ENCODE data around the gene SNRNP200.

The SNRNP200 gene

DNA sequence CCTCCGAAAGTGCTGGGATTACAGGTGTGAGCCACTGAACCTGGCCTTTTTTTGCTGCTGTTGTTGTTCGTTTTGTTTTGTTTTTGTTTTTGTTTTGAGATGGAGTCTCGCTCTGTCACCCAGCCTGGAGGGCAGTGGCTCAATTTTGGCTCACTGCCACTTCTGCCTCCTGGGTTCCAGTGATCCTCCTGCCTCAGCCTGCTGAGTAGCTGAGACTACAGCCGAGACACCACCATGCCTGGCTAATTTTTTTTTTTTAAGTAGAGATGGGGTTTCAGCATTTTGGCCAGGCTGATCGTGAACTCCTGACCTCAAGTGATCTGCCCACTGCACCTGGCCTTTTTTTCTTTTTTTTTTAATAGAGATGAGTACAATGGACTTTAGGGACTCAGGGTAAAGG is 61.5 kb downstream of the SNRNP200 start:
- Histone ChIP-seq H3K79me2 (ENCODE audit: insufficient read depth, low read depth) (no peaks in the 10 kb centered on the region), H3K27me3 (ENCODE audit: insufficient read depth, low read depth) (no peaks in the 10 kb centered on the region)
- TF ChIP-seq, protein P1, sequence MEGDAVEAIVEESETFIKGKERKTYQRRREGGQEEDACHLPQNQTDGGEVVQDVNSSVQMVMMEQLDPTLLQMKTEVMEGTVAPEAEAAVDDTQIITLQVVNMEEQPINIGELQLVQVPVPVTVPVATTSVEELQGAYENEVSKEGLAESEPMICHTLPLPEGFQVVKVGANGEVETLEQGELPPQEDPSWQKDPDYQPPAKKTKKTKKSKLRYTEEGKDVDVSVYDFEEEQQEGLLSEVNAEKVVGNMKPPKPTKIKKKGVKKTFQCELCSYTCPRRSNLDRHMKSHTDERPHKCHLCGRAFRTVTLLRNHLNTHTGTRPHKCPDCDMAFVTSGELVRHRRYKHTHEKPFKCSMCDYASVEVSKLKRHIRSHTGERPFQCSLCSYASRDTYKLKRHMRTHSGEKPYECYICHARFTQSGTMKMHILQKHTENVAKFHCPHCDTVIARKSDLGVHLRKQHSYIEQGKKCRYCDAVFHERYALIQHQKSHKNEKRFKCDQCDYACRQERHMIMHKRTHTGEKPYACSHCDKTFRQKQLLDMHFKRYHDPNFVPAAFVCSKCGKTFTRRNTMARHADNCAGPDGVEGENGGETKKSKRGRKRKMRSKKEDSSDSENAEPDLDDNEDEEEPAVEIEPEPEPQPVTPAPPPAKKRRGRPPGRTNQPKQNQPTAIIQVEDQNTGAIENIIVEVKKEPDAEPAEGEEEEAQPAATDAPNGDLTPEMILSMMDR (conservative IDR thresholded peaks at IDR 0.05; ENCODE audit: low read depth, low read length), result no peak

DNA sequence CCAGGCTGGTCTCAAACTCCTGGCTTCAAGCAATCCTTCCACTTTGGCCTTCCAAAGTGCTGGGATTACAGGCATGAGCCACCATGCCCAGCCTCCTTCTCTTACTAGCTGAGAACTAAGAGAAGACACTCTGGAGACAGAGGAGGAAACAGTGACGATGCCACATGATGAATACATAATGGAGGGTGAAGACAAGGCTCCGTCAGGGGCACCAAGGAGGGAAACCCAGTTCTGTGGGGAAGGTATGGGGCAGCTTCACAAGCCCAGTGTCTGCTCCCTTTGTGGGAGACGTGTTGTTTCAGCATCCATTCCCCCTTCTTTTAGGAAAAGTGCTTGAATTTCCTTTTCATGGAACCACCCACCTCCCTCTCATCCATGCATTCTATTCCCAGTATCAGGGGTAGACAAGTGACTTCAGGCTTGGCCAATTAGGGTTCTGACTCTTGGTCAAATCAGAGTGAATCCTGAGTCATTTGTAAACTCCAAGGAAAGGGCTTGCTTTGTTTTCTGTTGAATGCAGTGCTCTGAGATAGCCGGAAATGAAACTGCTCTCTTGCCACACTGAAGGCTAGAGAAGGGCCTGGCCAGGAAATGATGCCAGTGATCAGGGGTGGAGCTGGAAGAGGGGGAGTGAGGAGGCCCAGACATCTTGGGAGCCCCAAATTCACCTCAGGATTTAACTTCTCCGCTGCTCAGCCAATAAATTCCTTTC is 63.3 kb downstream of the SNRNP200 start:
- Histone ChIP-seq H3K27me3 (ENCODE audit: insufficient read depth, low read depth) (no peaks in the 10 kb centered on the region), H3K4me1 (ENCODE audit: low read depth, poor library complexity, severe bottlenecking) (peaks cover 28% of the 10 kb centered on the region), H4K20me1 (ENCODE audit: insufficient read depth) (no peaks in the 10 kb centered on the region), H2AFZ (ENCODE audit: low read depth) (peak overlapping the region; percentile 46), H3K27ac (peak overlapping the region; percentile 48; the same call in 1 of the 2 replicates), H3K4me2 (peak overlapping the region; percentile 53), H3K4me3 (IDR thresholded peaks at IDR 0.05; ENCODE audit: insufficient read depth, low read depth, low read length) (no peak overlapping the region), H3K9ac (no peak overlapping the region), H3K36me3 (ENCODE audit: insufficient read depth) (no peaks in the 10 kb centered on the region), H3K79me2 (ENCODE audit: insufficient read depth, low read depth) (no peaks in the 10 kb centered on the region)
- TF ChIP-seq, protein P1 (conservative IDR thresholded peaks at IDR 0.05; ENCODE audit: low read depth, low read length), result no peak

More for the DNA sequence above, 61.5 kb downstream of the SNRNP200 start:
- no peak overlapping the region for H3K9ac ChIP-seq
- H3K4me3 ChIP-seq (IDR thresholded peaks at IDR 0.05; ENCODE audit: insufficient read depth, low read depth, low read length), result no peak overlapping the region
- H3K27ac ChIP-seq, result no peak overlapping the region
- no peaks in the 10 kb centered on the region for H3K36me3 ChIP-seq (ENCODE audit: insufficient read depth)
- H3K4me2 ChIP-seq, result no peak overlapping the region
- H3K4me1 ChIP-seq (ENCODE audit: low read depth, poor library complexity, severe bottlenecking), result peaks cover 28% of the 10 kb centered on the region
- no peaks in the 10 kb centered on the region for H4K20me1 ChIP-seq (ENCODE audit: insufficient read depth)
- no peak overlapping the region for H2AFZ ChIP-seq (ENCODE audit: low read depth)

DNA sequence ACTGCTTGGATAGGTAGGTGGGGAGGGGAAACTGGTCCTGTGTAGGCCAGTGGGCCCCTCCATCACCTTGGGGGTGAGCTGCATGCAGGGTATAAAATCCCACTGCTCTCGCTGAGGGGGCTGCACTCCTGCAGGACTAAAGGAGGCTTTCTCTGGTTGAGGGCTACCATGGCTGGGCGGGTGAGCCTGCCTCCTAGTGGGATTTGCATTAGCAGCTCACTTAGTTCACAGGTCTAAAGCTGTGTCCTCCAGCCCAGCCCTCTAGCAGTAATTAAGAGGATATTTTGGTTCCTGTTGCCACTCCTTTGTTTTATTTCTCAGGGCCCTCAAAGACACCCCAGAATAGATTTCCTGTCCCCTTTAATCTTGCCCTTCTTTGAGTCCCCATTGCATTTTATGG is 64.1 kb downstream of the SNRNP200 start:
- Histone ChIP-seq H2AFZ (ENCODE audit: low read depth) (no peak overlapping the region), H3K27ac (no peak overlapping the region), H4K20me1 (ENCODE audit: insufficient read depth) (no peaks in the 10 kb centered on the region), H3K79me2 (ENCODE audit: insufficient read depth, low read depth) (no peaks in the 10 kb centered on the region), H3K4me2 (no peak overlapping the region), H3K36me3 (ENCODE audit: insufficient read depth) (no peaks in the 10 kb centered on the region), H3K4me3 (IDR thresholded peaks at IDR 0.05; ENCODE audit: insufficient read depth, low read depth, low read length) (no peak overlapping the region), H3K27me3 (ENCODE audit: insufficient read depth, low read depth) (no peaks in the 10 kb centered on the region), H3K9ac (no peak overlapping the region), H3K4me1 (ENCODE audit: low read depth, poor library complexity, severe bottlenecking) (peaks cover 28% of the 10 kb centered on the region)
- TF ChIP-seq, protein P1 (conservative IDR thresholded peaks at IDR 0.05; ENCODE audit: low read depth, low read length), result no peak

DNA sequence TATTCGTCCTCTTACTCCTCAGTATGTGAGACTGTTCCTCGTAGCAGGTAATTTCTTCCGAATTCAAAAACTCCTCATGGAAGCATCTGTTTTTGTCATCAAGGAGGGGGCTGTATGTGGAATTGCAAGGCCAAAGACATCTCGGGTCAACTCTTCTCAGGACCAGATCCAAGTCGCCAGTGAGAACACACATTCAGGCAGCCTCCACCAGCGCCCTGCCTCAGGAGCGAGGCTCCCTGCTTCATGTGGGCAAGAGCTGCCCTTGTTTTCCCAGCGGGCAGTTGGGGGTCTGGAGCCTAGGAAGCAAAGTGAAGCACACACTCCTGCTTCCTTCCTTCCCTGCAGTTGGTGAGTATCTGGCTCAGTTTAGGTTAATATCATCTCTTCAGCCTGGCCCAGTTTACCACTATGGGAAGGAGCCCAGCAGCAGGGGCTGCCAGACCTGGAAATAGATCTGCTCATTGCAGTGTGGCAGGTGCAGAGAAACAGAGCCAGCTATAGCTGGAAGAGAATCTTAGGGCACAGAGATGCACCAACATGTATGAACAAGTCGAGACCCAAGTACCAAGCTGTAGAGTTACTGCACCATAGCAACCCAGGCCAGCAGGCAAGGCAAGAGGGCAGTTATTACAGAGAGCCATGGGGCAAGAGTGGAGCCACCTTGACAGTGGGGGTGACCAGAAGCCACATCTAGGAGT is 64.9 kb downstream of the SNRNP200 start:
- Histone ChIP-seq H3K36me3 (ENCODE audit: insufficient read depth) (no peaks in the 10 kb centered on the region), H3K4me3 (IDR thresholded peaks at IDR 0.05; ENCODE audit: insufficient read depth, low read depth, low read length) (no peak overlapping the region), H3K27me3 (ENCODE audit: insufficient read depth, low read depth) (no peaks in the 10 kb centered on the region), H3K4me2 (no peak overlapping the region), H3K4me1 (ENCODE audit: low read depth, poor library complexity, severe bottlenecking) (peaks cover 22% of the 10 kb centered on the region), H3K27ac (no peak overlapping the region), H4K20me1 (ENCODE audit: insufficient read depth) (no peaks in the 10 kb centered on the region), H3K79me2 (ENCODE audit: insufficient read depth, low read depth) (no peaks in the 10 kb centered on the region), H2AFZ (ENCODE audit: low read depth) (no peak overlapping the region), H3K9ac (no peak overlapping the region)
- TF ChIP-seq, protein P1 (conservative IDR thresholded peaks at IDR 0.05; ENCODE audit: low read depth, low read length), result no peak

Measured in KMS-11 (cell line).